GM18519 (cell line): Measurements from ENCODE around the gene IL37.
"Not testable (repeated sequence)": the region's sequence is repeated elsewhere in the genome, so short reads cannot be mapped to it uniquely, and the experiment has no call there.

Source experiments
- ATAC-seq: cut with Tn5 transposase; IDR thresholded peaks from one replicate; pipeline ENCODE4 v1.9.1; 2021; ENCODE audit warnings: mild to moderate bottlenecking, moderate library complexity; ENCODE audit not compliant: unreplicated experiment, low FRiP score

Gene IL37

DNA sequence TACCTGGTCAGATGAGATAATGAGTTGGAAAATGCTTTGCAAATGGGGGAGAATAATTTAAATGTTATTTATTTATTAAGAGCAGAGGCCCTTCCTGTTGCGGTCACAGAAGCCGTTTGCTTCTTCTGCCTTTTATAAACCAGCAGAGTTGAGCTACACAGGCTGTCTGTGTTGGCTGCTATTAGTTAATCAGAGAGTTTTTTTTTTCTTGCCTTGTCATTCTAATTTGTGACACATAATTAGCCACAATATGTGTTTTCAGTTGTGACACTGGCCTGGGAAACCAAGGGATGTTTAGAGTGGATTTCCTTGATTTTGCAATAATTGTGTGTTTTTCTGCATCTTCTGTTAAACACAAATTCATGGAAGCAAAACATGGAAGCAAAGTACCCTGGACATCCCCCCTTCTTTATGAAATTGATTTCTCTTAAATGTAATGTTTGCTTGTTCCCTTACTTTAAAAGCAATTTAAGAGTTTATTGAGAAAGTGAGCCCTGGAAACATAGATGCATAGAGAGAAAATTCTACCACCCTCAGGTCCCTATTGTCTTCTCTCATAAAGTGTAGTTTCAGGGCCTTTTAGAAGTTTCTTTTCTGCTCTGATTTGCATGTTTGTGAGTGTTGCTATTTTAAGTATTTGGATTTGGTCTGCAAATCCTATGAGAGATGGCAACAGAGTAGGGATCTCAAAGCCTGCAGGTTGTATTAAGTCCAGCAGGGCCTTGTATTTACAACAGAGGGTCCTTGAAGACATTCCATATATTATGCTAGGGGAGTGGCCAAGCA is 22.8 kb upstream of the IL37 start:
- no peak for ATAC-seq

DNA sequence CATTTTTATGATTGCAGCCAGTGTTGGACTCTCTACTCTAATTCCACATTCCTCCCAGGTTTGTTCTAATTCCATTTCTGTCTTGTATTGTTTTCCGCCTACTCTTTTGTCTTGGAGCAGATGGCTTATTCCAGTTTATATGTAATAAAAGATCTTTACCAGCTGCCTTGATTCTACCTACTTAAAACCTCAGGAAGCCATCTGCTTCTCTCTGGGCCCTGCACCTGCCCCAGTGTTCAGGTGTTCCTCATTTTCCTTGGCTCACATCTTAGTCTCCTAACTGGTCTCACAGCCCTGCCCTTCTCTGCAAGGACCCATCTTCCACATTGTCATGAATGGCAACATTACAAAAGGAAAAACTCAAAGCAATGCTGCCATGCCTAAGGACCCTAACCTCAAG is 21.0 kb upstream of the IL37 start:
- ATAC-seq: no peak

DNA sequence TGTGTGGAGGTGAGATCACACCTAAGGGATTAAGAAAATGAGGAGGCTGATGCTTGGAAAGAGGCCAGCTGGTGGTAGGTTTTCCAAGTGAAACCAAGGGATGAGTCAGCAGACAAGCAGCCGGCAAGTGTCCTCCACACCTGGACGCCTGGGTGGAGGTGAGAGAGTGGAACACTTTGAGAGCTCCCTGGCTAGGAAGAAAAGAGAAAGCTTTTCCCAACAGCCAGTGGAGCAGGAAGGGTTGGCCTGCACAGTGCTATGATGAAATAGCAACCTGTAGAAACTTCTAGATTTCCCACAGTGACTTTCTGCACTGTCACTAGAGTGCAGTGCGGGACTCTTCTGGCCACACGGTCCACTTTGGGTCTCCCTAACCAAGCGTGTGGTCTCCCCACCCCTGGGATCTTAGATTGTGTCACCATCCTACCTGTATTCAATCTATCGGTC is 19.6 kb upstream of the IL37 start:
- no peak for ATAC-seq

DNA sequence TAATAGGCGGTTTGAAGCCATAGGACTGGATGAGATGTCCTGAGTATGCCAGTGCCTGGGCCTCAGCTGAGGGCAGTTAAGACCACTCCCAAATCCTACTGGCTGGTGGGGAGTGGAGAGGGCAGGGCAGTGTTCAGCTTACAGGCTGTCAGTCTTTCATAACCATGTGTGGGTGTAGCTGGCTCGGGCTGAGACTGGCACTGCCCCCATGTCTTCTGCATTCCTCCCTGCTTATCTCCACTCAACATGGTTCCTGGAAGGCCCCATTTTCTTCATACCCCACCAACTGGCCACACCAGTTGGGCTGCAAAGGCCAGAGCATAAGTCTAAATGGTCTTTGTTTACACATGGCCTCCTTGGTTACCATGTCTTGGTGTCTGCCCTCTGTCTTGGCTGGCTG is 17.2 kb upstream of the IL37 start:
- ATAC-seq: no peak

DNA sequence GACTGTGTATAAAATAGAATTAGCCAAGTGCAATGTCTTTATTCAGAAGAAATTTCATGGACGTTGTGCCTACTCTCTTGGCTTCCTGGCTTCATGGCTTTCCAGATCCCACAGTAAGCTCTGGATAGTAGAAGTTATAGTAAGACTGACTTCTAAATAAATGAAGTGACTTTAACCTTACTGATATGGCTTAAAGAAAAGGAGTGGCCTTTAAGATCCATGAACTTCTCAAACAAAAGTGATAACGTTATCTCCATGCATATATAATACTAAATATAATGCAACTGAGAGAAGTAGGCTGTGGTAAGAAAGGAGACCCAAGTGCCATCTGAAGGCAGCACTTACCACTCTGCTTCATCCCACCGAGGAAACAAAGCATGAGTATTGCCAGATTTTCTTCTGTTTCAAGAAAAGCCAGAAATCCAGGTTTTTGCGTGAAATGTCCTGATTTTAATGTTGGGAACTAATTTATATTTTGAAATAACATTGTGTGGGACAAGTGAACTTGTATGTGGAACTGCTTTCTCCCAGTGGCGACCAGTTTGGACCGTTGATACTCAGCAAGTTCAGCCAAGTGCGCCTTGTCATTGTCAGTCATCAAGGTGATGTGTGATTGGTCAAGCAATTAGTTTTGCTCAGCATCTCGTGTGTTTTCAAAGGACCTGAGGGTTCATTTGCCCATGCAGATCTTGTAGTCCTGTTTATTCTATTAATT is 13.9 kb upstream of the IL37 start:
- no peak for ATAC-seq

DNA sequence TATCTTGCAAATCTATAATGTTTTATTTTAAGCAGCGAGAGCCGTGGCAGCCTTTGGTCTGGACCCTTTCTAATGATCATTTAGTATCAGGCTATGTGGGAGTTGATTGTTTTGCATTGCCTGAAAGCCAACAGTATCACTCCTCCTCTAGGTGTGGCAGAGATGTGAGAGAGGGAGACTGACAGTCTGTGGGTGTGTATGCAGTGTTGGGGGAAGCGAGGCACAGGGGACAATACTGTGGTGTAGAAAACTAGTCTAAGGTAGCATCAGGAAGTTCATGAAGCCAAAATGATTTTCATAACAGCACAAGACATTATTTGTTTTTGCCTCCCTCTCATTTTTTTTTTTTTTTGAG is 13.4 kb upstream of the IL37 start:
- no peak for ATAC-seq

DNA sequence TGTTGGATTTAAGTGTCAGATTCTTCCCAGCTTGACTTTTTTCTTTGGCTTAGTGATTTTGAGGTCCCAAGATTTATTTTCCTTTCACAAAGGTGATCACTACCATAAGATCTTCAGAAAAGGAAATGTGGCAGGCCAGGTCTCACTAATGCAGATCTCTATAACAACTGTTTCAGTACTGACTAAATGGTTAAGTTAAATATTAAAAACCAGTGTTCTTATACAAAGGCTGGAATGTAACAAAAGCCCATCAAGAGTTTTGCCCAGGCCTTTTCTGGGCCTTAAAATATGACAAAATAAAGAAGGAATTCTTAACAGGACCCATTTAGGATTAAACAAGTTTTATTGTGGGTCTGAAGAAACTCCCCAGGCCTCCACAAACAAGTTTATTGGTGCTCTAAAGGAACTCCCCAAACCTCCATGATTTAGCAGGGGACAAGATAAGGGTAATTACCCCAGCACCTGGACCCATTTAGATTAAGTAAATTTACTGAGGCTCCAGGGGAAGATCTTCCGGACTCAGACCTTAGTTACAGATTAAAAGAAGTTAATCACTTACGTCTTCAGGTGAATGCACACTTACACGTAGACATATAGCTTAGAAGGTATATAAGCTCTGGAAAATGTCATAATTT is 9.4 kb upstream of the IL37 start:
- not testable (repeated sequence) for ATAC-seq

DNA sequence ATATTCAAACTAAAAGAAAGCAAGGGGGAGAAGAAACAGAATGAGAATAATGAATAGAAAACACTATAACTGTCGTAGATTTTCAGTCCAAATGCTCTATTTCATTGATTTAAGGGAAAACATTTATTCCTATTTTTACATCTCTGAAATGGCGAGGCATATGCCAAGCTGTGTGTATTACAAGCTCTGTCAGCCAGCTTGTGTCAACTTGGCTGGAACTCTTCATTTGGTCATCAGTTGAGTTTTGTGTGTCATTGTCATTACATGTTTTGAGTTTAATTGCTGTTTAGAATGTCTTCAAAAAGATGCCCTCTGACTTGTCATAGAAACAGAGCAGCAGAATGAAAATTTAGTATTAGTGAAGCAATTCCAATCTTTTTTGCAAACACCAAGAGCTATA is 8.1 kb upstream of the IL37 start:
- no peak for ATAC-seq

DNA sequence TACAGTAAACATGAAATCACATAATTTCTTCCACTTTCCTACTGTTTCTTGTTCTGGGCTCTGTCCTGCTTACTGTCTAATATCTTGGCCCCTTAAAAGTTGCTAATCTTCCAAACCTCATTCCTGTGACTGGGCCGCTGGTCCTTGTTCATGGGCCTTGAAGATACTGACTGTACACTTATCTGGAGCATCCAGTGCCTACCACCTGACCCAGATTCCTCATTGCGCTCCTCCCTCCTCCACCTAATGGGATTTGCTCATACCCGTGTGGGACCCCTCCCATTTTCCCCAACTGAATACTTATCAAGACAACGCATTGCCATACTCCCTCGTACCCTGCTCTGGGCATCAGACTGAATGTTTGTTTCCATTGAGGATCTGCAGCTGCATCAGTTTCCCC is 6.1 kb upstream of the IL37 start:
- no peak for ATAC-seq

DNA sequence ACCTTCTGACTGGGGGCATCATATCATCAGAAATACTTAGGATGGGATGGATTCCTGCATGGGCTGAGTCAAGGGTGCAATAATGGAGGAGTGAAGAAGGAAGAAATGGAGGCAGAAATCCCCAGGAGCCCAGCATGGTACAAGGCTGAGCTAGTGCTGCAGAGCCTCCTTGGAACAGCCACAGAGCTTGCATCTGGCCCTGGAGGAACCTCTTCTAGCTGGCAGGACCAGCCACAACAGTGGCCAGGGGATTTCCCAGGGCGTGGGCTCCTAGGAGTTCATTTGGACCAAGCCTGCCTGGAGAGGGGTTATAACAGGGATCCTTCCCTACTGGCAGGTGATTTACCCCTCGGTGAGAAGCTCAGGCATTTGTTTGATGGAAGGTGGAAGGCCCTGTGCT is 4.7 kb upstream of the IL37 start:
- no peak for ATAC-seq

DNA sequence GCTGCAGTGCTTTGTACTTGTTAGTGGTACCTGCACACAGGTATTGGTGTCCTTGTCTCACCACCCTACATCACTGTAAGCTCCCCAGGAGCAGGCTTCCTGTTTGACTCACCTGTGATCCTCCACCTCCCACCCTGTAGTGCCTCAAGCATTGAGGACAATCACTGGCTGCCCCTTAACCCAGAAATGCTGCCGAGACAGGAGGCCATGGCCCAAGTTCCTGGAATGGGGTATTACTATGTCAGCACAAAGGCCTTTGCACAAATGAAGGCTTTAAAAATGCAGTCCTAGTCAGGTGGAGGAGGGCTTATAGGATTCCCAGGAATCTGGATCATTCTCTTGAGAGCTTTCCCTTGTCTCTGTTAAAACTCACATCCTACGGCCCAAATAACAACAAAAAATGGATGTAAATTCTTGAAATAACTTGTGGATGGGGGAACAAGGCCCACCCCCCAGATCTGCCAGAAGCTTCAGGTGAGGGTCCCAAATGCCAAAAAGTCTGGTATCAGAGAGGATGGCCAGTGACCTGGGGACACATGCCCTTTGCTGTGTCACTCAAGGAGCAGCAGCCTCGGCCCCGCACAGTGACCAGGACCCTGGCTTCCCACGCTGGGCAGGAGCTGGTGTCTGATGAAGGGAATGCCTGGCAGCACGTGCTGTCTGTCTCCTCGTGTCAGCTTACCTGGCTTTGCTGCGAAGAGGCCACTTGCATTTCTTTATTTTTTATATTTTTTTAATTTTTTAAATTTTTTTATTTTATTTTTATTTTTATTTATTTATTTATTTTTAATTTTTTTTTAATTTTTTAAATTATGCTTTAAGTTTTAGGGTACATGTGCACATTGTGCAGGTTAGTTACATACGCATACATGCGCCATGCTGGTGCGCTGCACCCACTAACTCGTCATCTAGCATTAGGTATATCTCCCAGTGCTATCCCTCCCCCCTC is 3.7 kb upstream of the IL37 start:
- no peak for ATAC-seq

DNA sequence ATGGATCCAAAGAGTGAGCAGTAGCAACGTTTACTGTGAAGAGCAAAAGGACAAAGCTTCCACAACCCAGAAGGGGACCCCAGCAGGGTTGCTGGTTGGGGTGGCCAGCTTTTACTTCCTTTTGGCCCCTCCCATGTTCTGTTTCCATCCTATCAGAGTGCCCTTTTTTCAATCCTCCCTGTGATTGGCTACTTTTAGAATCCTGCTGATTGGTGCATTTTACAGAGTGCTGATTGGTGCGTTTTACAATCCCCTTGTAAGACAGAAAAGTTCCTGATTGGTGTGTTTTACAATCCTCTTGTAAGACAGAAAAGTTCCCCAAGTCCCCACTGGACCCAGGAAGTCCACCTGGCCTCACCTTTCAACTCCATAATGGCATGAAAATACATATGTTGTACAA is 2.4 kb upstream of the IL37 start:
- ATAC-seq: not testable (repeated sequence)

DNA sequence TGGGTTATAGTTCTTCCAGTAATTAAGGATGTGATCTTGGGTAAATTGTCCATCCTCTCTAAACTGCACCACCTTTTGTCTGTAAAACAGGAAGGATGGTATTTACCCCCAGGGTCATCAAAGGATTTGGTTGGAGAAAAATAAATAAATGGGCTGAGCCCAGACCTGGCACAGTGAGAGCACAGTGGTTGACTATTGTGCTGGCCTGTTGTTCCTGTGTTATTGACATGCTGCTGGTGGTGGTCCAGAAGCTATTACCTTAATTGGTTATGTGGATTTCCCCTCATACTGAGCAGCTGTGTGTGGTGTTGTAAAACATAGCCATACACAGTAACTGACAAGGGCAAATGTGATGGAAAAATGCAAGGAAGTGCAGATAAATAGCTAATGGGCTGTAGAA is 746 bp upstream of the IL37 start:
- ATAC-seq: no peak

DNA sequence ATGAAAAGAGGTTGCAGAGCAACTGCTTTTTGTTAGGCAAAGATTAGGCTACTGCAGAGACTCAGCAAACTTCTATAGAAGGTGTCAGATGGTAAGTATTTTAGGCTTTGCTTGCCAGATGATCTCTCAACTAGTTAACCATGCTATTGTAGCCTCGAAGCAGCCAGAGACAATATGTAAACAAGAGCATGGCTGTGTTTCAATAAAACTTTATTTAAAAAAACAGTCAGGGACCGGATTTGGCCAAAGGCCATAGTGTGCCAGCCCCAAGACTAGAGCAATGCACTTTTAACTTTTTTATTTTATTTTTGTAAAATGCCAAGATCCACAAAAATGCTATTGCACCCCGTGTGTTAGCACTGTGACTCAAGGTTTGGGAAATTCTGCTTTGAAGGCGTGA is 1.4 kb downstream of the IL37 start:
- no peak for ATAC-seq

DNA sequence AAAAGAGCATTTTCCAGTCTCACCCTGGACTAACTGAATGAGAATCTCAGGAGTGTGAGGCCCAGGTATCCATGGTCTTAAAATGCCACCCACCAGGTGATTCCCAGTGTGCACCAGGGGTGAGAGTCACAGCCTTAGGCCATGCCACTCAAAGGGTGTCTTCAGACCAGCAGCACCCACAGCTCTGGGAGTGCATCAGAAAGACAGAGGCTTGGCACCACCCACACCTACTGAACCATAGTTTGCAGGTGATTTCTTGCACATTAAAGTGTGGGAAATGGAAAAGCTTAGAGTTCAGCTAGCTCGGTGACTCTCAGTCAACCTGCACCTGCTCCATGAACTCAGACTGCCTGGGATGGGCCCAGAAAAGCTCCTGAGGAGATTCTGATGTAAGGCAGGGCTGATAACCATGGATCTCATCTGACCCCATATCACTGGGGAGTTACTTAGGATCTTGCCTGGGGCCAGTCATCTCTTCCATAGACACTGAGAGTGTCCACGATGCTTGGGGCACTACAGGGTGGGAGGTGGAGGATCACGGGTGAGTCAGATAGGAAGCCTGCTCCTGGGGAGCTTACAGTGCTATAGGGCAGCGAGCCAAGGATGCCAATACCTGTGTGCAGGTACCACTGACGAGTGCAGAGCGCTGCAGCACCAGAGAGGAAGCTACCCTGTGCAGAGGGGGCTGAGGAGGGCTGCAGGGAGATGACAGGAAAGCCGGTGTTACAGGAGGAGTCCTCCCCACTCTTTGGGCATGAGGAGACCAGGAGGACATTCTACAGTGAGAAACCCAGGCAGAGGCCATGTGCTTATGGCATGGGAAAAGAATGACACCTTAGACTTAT is 4.6 kb downstream of the IL37 start:
- ATAC-seq: no peak

DNA sequence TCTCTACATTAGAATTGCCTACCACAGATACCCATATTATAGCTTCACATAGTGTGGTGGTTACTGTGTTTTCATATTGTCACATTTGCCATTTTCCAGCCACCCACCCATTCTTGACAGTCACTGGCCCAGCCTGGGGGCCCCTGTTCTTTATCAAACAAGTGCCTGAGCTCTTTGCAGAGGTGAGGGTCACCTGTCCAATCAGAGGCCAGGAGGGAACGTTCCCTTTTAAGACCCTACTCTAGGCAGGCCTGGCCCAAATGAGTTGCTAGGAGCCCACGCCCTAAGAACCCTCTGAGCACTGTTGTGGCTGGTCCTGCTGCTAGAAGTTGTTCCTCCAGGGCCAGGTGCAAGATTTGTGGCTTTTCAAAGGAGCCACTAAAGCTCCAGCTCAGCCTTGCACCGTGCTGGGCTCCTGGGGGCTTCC is 5.2 kb downstream of the IL37 start:
- ATAC-seq: no peak

DNA sequence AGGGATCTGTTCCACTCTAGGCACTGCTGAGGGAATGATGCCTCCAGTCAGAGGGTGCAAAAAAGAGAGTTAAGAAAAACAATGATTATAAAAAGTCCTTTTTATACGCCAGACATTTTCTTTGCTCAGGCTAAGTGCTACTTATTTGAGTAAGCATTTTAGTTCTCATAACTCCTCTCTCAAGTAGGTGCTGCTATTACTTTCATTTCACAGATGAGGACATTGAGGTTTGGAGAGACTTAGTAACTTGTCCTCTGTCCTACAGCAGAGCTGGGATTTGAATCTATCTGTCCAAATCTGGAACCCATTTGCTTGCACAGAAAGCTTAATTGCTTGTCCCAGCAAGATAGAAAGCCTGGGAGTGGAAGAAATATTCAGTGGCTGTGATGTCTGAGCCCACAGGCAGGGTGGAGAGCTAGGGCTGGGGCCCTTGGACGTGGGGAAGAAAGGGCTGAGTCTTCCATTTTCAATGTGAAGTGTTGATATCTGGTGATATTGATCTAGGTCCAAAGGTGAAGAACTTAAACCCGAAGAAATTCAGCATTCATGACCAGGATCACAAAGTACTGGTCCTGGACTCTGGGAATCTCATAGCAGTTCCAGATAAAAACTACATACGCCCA is 5.8 kb downstream of the IL37 start:
- no peak for ATAC-seq

DNA sequence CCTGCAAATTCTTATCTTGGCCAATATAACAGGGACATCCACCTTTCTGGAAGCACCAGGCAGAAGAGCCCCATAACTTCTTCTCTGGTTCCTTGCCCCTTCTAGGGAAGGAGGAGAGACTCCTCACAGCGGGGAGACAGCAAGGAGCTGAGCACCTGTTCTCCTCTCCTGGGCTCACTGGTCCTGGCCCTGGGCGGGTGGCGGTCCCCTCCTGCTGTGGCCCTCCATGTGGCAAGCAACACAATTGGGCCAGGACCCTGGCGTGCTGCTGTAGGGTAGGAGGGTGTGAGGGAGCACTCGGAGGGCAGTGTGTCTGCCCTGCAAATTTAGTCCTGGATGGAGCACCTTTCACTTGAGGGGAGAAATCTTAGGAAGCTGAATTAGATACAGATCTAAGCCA is 6.9 kb downstream of the IL37 start:
- ATAC-seq: no peak

DNA sequence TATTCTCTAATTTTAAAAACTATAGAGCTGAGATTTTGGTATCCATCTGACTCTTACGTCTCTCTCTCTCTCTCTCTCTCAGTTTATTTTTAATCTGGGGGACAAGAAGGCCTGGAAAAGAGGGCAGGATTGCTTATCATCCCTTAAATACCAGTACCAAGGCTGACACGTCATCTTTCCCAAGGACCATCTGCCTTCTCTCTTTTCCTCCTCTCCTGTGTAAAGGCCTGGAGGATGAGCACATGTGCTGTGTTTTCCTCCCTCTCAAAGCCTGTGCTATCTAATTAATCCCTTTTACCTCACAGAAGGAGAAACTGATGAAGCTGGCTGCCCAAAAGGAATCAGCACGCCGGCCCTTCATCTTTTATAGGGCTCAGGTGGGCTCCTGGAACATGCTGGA is 7.3 kb downstream of the IL37 start:
- ATAC-seq: no peak
